ENCODE data around the gene PIK3CB.

GRCh38 chr3:138861798-138862197, 27.1 kb upstream of the PIK3CB start:
- TF ChIP-seq, protein P1, sequence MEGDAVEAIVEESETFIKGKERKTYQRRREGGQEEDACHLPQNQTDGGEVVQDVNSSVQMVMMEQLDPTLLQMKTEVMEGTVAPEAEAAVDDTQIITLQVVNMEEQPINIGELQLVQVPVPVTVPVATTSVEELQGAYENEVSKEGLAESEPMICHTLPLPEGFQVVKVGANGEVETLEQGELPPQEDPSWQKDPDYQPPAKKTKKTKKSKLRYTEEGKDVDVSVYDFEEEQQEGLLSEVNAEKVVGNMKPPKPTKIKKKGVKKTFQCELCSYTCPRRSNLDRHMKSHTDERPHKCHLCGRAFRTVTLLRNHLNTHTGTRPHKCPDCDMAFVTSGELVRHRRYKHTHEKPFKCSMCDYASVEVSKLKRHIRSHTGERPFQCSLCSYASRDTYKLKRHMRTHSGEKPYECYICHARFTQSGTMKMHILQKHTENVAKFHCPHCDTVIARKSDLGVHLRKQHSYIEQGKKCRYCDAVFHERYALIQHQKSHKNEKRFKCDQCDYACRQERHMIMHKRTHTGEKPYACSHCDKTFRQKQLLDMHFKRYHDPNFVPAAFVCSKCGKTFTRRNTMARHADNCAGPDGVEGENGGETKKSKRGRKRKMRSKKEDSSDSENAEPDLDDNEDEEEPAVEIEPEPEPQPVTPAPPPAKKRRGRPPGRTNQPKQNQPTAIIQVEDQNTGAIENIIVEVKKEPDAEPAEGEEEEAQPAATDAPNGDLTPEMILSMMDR (IDR thresholded peaks at IDR 0.05) = no peak
- TF ChIP-seq POLR2A (IDR thresholded peaks at IDR 0.05) = no peak
- TF ChIP-seq POLR2AphosphoS5 (IDR thresholded peaks at IDR 0.05) = no peak

All from prostate gland (tissue), 2 donors.